Ureter (tissue), 1 donor: ENCODE measurements around the gene LRRC75B. TPM values are rescaled to one million over a fixed set of nuclear protein-coding genes. Genes with fewer than 3 reads are reported as not detected.

ENCODE experiments used
- DNase-seq: peaks from one replicate; pipeline ENCODE4 v3.0.0-alpha.2; 2020; ENCODE audit warnings: low spot score
- total RNA-seq: library from RNA; stranded (reverse); gene quantifications from one replicate; pipeline ENCODE4 v1.2.4, GENCODE V29; 2023
- donor health status: DM: yes; HTN: yes; CAD: no.

Gene LRRC75B
- total RNA-seq, 1 donor from 2014 or later: 7.8 TPM

GRCh38 chr22:24585461-24585860, 7.4 kb downstream of the LRRC75B start:
- no peak for DNase-seq

DNA sequence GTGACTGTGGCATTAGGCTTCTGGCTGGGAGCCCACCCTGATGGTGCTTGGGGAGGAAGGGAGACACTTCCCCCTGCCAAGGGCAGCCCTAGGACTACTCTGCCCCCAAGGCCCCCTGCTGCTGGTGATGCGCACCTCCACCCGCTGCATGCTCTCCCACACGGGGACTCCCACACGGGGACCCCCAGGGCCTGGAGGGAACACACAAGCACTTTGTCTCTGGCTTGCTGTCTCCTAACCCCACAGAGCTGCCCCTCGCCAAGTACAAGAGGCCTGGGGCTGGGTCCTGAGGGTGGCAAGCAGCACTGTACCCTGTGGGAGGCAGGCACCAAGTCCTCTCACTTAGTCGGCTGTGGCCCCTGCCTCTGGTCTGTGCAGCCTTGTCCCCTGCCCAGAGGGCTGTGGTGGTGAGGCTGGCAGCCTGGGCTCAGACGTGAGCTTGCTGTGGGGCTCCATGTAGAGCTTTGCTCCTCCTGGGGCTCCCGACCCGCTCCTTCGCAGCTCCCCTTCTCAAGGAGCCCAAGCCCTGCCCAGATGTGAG, 7.9 kb downstream of the LRRC75B start:
- no peak for DNase-seq

DNA sequence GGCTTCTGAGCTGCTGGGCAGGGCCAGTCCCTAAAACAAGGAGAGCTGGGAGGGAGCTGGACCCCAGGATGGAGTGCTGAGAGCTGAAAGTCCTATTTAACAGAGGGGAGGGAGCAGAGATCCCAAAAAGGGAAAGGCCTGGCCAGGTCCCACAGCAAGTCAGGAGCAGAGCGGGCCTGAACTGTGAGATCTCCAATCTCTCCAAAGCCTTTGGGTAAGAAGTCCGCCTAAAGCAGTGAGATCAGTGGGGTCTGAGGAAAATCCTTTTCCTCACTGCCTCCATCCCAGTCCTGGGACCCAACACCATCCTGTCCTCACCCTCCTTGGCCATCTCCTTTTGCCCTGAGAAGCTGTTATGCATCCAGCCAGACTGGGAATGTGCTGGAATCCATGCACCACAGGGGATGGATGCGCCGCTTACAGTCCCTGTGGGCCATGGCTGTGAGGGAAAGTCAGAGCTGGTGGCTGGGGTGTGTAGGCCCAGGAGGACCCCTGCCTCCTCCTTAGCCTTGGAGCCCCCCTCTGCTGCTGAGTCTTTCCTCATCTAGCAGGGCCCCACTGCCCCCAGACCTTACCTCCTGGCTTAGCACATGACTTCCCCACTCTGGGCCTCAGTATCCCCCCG, 8.6 kb downstream of the LRRC75B start:
- no peak for DNase-seq

DNA sequence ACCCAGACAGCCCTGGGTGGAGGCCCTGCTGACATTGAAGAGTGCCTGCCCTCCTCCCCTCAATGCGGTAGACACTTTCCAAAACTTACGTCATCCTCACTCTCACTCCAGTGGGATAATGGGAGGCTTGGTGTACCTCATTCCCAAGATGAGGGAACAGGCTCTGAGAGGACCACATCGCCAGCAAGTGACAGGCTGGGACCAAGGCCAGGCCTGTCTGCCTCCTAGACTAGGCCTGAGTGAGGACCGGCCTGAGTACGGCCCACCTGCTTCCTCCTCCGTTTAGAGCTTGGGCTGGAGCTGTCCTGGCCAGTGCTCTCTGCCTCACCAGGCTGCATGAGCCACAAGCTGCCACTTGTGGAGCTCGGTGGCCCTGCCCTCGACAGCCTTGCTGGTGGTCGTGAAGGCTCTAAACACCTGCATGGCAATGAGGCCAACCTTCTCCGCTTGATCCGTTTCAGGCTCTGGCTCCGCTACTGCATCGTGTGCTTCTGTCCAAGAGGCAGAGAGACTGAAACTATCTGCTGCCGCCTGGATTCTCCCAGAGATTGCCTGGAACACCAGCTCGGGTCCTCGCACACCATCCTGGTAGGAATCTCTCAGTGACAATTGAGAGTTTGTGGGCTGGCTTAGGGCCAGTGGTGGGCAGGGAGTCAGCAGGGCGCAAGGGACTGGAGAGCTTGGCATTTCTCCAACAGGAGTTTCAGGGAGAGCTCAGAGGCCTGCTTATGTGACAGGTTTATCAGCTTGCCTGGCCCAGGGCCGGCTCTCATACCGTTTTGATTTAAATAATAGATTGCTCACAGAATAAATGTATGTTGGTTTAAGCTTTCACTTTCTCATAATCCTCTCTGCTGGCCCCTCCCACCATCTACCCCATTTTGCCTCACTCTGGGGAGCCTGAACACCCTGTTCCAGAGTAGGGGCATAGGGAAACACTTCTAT, 9.4 kb downstream of the LRRC75B start:
- no peak for DNase-seq

- DNase-seq: no peak
These were observed 10.6 kb downstream of the LRRC75B start for GRCh38 chr22:24582056-24582814.

DNA sequence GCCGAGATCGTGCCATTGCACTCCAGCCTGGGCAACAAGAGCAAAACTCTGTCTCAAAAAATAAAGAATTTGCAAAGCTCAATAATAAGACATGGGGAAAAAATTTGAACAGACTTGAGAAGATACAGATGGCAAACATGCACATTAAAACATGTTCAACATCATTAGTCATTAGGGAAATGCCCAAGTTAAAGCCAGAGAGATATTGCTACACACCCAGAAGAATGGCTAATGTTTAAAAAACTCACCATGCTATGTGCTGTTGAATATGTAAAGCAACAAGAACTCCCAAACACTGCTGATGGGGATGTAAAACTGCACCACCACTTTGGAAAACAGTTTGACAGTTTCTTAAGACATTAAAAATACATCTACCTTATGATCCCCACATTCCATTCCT, 12.6 kb downstream of the LRRC75B start:
- DNase-seq: no peak

GRCh38 chr22:24579258-24579601, 13.6 kb downstream of the LRRC75B start:
- DNase-seq: no peak

- DNase-seq: no peak
These were observed 14.3 kb downstream of the LRRC75B start for GRCh38 chr22:24578355-24579257.

DNA sequence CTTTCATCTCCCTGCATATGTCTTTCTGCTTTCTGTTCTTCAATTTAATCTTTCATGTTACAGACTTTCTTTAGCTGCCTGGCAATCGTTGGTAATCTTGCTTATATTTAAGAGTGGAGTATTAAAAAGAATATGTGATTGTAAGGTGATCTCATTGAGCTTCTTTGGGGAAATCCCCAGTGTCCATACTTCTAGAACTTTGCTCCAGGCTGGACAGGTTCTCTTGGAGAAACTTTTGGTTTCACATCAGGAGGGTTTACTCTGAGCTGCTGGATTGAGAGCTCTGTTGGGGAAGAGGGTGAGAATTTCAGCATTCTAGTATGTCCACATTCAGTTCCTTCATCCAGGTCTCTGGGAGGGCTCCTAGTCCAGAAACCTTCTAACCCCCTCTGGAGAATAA, 16.1 kb downstream of the LRRC75B start:
- DNase-seq: no peak

GRCh38 chr22:24571266-24571665, 21.6 kb downstream of the LRRC75B start:
- no peak for DNase-seq

DNA sequence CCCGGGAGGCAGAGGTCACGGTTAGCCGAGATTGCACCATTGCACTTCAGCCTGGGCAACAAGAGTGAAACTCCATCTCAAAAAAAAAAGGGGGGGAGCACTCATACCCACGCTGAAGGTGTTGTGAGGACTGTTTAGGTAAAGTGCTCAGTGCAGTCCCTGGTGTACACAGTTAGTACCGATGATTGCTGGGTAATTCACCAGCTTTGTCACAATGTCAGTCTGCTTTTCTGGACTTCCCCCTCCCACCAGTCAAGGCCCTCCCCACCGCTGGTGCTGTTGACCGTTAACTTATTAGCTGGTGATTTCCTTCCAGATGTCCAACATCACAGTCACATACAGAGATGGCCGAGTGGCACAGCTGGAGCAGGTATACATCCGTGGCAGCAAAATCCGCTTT, 25.2 kb downstream of the LRRC75B start:
- DNase-seq: no peak

GRCh38 chr22:24566899-24567511, 25.9 kb downstream of the LRRC75B start:
- no peak for DNase-seq

- DNase-seq: no peak
These were observed 27.8 kb downstream of the LRRC75B start for GRCh38 chr22:24565077-24565476.

GRCh38 chr22:24564376-24565058, 28.4 kb downstream of the LRRC75B start:
- DNase-seq: no peak

DNA sequence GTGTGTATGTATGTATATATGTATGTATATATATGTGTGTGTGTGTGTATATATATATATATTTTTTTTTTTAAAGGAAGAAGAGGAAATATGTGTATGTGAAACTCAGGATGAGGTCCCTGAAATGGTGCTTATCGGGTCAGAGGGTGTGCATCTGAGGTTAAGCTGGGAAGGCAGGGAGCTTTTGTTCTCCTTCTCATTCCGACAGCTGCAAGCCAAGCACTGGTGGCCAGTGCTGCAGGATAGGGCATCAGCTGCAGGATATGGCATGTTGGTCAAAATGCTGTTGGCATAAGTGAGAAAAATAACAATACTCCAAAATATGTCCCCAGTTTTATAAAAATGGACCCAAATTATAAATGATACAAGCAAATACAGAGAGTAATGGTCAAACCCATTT, 29.6 kb downstream of the LRRC75B start:
- no peak for DNase-seq

GRCh38 chr22:24559471-24559870, 33.4 kb downstream of the LRRC75B start:
- DNase-seq: no peak

DNA sequence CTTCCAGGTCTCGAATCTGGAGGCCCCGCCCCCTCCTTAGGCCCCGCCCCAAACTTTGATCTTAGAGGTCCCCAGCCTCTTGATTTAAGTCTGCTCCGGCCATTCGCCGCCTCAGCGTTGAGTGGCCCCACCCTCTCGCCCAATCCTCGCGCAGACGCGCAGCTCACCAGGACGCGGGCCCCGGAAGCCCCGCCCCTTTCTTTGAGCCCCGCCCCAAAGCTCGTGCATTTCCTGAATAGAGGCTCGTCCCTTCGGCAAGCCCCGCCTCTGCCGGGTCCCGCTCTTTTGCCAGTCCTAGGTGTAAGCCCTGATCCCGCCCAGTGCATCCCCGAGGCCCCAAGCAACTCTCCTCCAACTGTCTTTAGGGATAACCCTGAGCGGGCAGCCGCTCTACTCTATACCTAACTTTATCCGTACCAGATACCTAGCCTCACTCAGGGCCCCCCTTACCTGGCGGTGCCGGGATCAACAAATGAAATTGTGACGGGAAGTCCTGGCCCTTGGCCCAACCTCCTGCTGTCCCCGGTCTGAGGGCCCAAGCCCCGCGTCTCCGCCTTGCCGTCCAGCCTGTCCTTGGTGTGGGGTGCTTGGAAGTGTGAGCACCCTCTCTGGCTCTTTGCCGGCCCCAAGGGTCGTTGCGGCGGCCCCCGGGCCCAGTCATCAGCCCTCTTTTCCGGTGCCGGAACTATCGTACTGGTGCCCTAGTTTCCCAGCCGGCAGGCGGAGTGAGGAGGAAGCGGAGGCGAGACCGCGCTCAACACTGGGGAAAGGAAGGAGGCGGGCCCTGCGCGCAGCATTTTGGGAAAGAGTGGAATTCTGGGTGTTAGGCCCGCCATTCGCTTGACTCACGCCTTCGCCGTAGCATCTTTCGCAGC, 37.5 kb downstream of the LRRC75B start, which contains the start of gene SNRPD3:
TSS of gene SNRPD3 (plus strand) at position 835 of the 875 bp plus-strand sequence. CDS start 1,676 bp downstream, outside the sequence.
- peak; percentile 100 for DNase-seq

- peak; percentile 46 for DNase-seq
These were observed 38.3 kb downstream of the LRRC75B start, which contains the start of gene GUCD1 for GRCh38 chr22:24554313-24555164. Gene GUCD1 (minus strand): TSS chr22:24555138. CDS start chr22:24554991, 147 bp downstream.
